Prostate gland (tissue), 2 donors: ENCODE measurements around the gene SLC13A4.

Source experiments
- CTCF ChIP-seq, 4 experiments: fragments of 200-600 bp in 2 of 4; fragments of 450-650 bp in 2 of 4; sonication (generic) in 2 of 4; IDR thresholded peaks; 1 replicate in 3 of 4; 2 replicates in 1 of 4; pipeline ENCODE4 v1.5.1; 2016 to 2019; ENCODE audit warnings: antibody characterized with exemption in 4 of 4, mild to moderate bottlenecking in 2 of 4, moderate library complexity in 2 of 4
- POLR2A ChIP-seq: fragments of 450-650 bp; IDR thresholded peaks from one replicate; pipeline ENCODE4 v1.6.1; 2016; ENCODE audit warnings: antibody characterized with exemption, mild to moderate bottlenecking
- POLR2AphosphoS5 ChIP-seq: sonication (generic); formaldehyde crosslinking; IDR thresholded peaks from one replicate; pipeline ENCODE4 v1.6.1; 2017; ENCODE audit warnings: antibody characterized with exemption

GRCh38 chr7:135747366-135747765 is 19.4 kb upstream of the SLC13A4 start:
- TF ChIP-seq CTCF (IDR thresholded peaks at IDR 0.05) (no peak), POLR2A (no peak), POLR2AphosphoS5 (no peak)
